ENCODE results near the gene AP1G2.
"Not testable (repeated sequence)": the region's sequence is repeated elsewhere in the genome, so short reads cannot be mapped to it uniquely, and the experiment has no call there.

Gene AP1G2

GRCh38 chr14:23594191-23594590 is 26.6 kb upstream of the AP1G2 start:
- DNase-seq (ENCODE audit: low read depth): not testable (repeated sequence)

GRCh38 chr14:23590198-23590597 is 22.6 kb upstream of the AP1G2 start:
- DNase-seq (ENCODE audit: low read depth): no peak

DNA sequence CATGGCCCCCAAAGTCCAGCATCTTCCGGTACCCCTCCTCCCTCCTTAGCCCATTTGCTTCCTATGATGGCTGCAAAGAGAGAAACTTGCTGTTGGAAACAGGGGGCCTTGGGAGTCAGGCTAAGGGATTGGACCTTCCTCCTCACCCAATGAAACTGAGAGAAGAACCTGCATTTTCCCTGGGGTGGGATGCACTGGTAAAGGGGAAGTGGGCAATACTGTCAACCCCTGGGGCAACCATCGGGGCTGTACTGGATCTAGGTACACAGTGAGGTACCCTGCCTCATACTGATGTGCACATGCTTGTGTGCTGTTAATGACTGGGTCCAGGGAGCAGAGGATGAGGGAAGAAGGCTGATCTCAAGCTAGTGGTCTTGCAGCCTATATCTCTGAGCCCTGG is 22.0 kb upstream of the AP1G2 start:
- no peak for DNase-seq (ENCODE audit: low read depth)

DNA sequence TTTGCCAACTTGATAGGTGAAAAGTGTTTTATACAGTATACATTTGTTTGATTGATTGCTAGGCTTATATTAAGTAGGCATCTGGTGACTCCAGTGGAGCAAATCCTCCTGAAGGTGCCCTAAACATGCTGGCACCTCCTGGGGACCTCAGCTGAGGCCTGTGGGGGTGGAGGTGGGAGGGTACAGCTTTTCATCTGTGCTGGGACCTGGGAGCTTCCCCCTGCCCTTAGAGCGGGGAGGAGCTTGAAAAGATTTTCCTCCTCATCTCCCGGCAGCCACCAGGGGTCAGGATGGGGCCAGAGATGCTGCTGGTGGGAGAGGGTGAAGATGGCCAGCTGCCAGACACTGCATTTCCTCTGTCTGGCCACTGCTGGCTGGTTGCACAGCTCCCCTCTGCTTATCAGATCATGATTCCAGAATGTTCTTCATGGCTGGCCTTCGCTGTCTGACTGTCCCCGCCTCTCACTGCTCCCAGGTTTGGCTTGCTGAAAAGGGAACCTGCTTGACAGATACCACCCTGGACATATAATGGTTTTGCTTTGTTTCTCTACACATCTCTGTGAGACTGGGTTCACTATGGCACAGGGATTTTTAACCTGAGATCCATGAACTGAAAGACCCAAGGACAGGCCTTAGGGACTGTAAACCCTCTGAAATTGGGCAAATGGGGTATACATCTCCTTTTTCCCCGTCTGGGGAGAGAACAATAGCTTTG is 21.4 kb upstream of the AP1G2 start:
- peak; percentile 66 for DNase-seq (ENCODE audit: low read depth)

GRCh38 chr14:23584527-23585203 is 17.1 kb upstream of the AP1G2 start:
- DNase-seq (ENCODE audit: low read depth): not testable (repeated sequence)

DNA sequence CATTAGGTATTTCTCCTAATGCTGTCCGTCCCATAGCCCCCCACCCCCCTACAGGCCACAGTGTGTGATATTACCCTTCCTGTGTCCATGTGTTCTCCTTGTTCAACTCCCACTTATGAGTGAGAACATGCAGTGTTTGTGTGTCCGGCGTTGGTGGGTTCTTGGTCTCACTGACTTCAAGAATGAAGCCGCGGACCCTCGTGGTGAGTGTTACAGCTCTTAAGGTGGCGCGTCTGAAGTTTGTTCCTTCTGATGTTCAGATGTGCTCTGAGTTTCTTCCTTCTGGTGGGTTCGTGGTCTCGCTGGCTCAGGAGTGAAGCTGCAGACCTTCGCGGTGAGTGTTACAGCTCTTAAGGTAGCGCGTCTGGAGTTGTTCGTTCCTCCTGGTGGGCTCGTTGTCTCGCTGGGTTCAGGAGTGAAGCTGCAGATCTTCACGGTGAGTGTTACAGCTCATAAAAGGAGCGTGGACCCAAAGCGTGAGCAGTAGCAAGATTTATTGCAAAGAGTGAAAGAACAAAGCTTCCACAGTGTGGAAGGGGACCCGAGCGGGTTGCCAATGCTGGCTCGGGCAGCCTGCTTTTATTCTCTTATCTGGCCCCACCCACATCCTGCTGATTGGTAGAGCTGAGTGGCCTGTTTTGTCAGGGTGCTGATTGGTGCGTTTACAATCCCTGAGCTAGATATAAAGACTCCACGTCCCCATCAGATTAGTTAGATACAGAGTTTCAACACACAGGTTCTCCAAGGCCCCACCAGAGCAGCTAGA is 16.4 kb upstream of the AP1G2 start:
- not testable (repeated sequence) for DNase-seq (ENCODE audit: low read depth)

DNA sequence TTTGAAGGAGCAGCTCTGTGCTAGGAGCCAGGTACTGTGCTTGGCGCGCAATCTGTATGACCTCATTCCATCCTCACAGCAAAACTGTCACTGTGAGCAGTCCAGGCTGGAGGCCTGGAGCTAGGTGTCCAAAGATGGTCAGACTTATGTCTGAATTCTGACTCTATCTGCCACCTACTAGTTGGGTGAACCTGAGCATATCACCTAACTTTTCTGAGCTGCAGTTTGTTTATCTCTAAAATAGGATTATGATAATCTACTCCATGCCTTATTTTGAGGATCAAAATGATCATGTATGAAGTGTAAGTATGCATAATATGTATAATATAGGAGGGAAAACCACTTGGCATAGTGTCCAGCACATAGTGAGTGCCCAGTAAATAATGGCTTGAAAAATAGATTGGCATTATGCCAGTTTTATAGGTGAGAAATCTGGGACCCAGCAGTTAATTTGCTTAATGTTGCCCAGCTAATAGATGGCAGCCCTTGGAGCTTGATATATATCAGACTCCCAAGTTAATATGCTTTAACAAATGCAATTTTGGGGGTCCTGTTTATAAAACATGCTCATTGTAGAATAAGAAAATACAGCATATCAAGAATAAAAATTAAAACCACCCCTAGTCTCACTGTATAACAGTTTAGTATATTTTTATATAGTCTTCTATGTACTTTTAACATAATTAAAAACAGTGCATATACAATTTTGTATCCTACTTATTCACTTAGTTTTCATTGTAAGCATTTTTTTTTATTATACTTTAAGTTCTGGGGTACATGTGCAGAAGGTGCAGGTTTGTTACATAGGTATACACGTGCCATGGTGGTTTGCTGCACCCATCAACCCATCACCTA is 15.5 kb upstream of the AP1G2 start:
- DNase-seq (ENCODE audit: low read depth): no peak

DNA sequence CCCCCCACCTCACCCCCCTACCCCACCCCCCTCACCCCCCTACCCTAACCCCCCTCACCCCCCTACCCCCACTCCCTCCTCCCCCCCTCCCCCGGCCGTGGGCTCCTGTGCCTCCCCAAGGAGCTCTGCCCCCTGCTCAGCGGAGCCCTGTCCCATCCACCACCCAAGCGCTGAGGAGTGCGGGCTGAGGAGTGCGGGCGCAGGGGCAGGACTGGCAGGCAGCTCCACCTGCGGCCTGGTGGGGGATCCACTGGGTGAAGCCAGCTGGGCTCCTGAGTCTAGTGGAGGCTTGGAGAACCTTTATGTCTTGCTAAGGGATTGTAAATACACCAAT is 13.3 kb upstream of the AP1G2 start:
- no peak for DNase-seq (ENCODE audit: low read depth)

GRCh38 chr14:23580152-23580926 is 12.7 kb upstream of the AP1G2 start:
- no peak for DNase-seq (ENCODE audit: low read depth)

- no peak for DNase-seq (ENCODE audit: low read depth)
These were observed 12.1 kb upstream of the AP1G2 start for GRCh38 chr14:23579739-23580138.

DNA sequence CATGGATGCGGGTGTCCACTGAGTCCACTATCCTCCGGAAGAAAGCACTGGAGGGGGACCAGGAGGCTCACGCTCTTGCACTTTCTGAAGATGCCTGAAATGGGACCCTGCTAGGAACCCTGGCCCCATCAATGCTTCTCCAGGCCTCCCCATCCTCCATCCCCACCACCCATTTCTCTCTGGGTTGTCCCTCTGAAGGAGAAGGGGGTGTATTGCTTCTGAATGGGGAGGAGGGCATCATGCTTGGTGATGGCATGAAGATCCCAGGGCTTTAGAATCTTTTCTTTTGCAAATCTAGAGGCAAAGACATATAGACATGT is 11.7 kb upstream of the AP1G2 start:
- DNase-seq (ENCODE audit: low read depth): no peak

DNA sequence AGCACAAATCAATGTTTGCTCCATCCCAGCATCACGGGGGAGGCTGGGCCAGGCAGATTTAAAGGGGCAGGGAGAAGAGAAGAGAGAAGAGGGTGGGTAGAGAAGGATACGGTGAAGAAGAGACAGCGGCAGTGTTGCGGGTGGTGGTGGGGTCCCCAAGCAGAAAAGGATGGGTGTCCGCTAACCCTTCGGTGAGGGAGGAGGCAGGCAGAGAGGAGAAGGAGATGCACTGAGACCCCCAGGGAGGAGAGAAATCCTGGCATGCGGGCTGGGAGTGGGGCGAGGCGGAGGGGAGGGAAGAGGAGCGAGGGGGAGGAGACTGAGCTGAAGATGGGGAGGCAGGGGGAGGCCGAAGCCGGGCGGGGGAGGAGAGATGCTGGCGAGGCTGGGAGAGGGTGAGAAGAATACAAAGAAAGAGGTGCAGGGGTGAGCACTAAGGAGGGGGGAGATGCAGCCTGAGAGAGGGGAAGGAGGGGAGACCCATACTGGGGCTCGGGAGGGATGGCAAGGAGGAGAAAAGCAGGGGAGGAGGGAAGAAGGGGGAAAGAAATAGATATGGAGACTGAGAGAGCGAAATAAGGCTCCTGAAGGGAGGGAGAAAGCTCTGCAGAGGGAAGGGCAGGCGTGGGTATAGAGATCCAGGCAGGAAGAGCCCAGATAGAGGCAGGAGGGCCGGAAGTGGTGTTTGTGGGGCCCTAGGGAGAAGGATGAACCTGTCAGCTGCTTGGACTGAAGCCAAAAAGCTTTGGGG is 11.1 kb upstream of the AP1G2 start, which contains the start of gene JPH4:
TSS of gene JPH4 (minus strand) at position 231 of the 751 bp plus-strand sequence. CDS start 1,337 bp downstream, outside the sequence.
- no peak for DNase-seq (ENCODE audit: low read depth)

GRCh38 chr14:23577710-23578392 is 10.3 kb upstream of the AP1G2 start:
- no peak for DNase-seq (ENCODE audit: low read depth)

DNA sequence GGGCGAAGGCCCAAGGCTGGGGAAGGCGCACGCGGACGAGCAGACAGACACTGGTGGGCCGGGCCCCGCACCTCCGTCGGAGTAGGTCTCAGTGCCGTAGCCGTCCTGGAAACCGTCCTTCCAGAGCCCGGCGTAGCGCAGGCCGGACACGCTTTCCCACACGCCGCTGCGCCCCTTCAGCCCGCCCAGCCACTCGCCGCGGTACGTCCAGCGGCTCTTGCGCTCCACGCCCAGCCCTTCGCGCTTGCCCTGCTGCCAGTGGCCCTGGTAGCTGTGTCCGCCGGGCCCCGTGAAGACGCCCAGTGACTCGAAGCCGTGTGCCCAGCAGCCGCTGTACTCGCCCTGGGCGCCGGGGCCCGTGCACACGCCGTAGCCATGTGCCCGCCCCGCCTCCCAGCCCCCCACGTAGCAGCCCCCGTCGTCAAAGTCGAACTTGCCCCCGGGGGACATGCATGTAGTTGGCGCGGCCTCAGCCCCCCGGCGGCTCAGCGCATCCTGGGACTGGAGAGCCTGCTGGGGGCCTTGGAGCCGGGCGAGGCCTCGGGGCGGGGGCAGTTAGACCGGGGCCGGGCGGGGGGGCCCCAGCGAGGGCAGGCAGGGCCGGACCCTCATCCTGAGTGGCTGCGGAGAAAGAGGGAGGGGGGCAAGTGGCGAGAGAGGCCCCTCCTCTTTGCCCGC is 9.6 kb upstream of the AP1G2 start:
- DNase-seq (ENCODE audit: low read depth): no peak

GRCh38 chr14:23573384-23574015 is 5.9 kb upstream of the AP1G2 start:
- DNase-seq (ENCODE audit: low read depth): no peak

DNA sequence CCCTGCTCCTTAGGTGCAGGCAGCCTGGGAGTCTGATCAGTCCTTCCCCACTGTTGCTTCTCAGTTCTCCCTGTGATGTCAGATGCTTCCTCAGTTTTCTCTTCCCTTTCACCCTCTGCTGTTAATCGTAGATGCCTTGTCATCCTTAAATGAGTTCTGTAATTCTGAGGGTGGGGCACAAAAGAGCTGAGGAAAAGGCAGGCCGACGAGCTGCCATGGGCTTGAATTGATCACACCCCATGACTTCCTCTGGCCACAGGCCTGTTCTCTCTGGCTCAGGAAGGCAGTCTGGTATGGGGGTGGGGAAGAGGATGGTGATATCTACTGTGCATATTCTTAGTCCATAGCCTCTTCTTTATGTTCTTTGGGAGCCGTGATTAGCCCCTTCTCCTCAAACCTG is 5.2 kb upstream of the AP1G2 start:
- DNase-seq (ENCODE audit: low read depth): no peak

DNA sequence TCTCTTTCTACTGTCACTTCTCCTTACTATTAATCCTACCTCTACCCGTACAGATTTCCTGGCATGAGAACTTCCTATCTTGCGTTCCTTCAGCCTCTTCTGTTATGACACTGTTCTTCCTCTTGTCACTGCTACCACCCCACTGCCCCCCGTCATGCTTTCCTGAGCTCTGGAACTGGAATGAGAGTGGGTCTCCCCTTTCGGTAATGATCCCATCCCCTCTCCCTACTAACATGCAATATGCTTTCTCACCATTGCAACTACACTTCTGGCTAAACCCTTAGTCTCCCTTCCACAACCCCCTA is 4.9 kb upstream of the AP1G2 start:
- DNase-seq (ENCODE audit: low read depth): no peak

- no peak for DNase-seq (ENCODE audit: low read depth)
These were observed 4.3 kb upstream of the AP1G2 start for GRCh38 chr14:23571701-23572523.
